CD4-positive, alpha-beta T cell treated with Interleukin-2 at 100 ng/mL for 4 hours (primary cell): ENCODE data around the gene TNFAIP1.
"Not testable (repeated sequence)": the region's sequence is repeated elsewhere in the genome, so short reads cannot be mapped to it uniquely, and the experiment has no call there.

Source experiments
- DNase-seq: peaks from one replicate; pipeline ENCODE4 v3.0.0-alpha.2; 2020; ENCODE audit warnings: low spot score

TNFAIP1 gene

DNA sequence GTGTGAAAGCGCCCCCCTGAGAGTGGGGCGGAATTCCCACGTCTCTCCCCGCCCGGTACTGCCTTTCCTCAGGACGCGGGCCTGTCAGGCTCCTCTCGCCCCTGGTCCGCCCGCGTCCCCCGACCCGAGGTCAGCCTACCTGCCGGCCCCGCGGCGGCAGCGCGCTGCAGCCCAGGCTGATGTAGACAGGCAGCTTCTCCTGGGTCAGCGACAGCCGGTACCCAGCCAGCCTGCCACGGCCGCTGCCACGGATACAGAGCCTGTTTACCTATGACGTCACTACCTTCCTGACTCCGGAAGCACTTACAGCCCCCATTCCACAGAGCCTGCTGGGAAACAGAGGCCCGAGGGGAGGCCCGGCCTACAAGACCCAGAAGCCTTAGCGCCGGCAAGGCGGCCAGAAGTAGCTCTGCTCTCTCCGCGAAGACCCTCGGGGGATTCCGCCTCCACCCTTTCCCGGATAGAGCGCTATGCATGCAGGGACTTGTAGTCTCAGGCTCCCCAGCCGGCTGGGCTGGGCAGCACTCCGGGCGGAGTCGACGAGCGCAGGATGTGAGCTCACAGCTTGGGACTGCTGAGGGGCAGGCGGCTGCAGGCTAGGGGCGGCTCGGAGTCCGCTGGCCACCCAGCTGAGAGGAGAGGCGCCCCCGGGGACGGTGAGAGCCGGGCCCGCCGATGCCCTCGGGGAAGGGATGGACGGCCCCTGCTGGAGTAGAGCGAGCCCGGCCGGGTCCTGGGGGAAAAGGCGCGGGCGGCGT is at the start of gene TNFAIP1, which contains the start of gene IFT20:
Gene TNFAIP1, plus strand, starts transcription at position 561 of the 758 bp plus-strand sequence. CDS start 3,761 bp downstream, outside the sequence.
Gene IFT20, minus strand, starts transcription at position 272 of the 758 bp plus-strand sequence. CDS start 3,487 bp downstream, outside the sequence.
- DNase-seq = peak; percentile 99

DNA sequence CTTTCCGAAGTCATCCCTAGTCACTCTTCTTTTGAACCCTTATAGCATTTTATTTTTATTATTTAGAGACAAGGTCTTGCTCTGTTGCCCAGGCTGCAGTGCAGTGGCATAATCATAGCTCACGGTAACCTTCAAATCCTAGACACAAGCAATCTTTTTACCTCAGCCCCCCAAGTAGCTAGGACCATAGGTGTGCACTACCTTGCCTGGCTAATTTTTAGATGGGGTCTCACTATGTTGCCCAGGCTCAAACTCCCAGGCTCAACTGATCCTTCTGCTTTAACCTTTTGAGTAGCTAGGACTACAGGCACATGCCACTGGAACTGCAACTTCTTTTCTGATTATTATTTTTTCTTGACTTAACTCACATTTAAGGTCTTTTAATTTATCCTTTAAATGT is 49.6 kb upstream of the TNFAIP1 start:
- DNase-seq = no peak

DNA sequence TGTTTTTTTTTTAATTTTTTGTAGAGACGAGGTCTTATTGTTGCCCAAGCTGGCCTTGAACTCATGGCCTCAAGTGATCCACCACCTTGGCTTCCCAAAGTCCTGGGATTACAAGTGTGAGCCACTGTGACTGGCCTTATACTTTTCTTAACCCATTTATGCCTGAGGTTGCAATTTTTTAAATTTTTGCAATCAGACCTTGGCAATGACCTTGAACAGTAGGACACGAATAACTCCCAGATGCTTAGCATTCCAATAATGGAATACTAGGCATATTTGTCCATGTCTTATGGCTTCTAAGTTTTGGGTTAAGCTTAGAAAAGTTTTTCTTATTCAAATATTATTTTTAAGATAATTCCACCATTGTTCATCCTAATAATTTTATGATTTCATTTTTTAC is 44.9 kb upstream of the TNFAIP1 start:
- no peak for DNase-seq

- no peak for DNase-seq
Measured at GRCh38 chr17:28291780-28292330, 43.7 kb upstream of the TNFAIP1 start.

GRCh38 chr17:28292878-28293277 is 42.7 kb upstream of the TNFAIP1 start:
- DNase-seq = not testable (repeated sequence)

- no peak for DNase-seq
Measured at GRCh38 chr17:28293994-28294393, 41.6 kb upstream of the TNFAIP1 start.

- DNase-seq = no peak
Measured at GRCh38 chr17:28295677-28296578, 39.6 kb upstream of the TNFAIP1 start.

DNA sequence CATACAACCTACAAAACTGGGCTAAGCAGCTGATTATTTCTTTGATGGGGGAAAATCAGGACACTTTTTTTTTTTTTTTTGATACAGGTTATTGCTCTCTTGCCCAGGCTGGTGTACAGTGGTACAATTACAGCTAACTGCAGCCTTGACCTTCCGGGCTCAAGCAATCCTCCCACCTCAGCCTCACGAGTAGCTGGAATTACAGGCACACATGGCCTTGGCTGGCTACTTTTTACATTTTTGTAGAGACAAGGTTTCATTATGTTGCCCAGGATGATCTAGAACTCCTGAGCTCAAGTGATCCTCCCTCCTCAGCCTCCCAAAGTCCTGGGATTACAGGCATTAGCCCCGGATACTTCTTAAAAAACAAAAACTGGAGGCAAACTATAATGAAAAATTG is 37.1 kb upstream of the TNFAIP1 start:
- no peak for DNase-seq

DNA sequence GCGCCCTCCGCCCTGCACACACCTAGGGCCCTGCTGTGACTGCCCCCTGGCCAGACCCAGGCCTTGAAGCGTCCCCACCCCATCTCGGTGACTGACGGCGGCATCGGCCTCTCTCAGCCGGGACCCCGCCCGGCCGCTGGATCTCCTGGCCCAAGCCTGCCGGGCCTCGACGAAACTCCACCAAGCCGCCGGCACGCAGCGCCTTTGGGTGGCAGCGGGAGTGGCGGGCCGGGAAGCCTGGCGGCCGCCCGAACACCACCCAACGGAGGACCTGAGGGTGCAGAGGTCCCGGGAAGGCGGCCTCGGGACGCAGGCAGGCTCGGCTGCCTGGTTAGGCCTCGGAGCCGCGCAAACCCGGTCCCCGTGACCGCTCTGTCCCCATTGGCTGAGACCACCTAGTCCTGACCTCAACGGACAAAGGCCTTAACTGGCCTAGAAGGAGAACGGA is 28.6 kb upstream of the TNFAIP1 start:
- no peak for DNase-seq

- DNase-seq = no peak
Measured at GRCh38 chr17:28313841-28314240, 21.7 kb upstream of the TNFAIP1 start.

DNA sequence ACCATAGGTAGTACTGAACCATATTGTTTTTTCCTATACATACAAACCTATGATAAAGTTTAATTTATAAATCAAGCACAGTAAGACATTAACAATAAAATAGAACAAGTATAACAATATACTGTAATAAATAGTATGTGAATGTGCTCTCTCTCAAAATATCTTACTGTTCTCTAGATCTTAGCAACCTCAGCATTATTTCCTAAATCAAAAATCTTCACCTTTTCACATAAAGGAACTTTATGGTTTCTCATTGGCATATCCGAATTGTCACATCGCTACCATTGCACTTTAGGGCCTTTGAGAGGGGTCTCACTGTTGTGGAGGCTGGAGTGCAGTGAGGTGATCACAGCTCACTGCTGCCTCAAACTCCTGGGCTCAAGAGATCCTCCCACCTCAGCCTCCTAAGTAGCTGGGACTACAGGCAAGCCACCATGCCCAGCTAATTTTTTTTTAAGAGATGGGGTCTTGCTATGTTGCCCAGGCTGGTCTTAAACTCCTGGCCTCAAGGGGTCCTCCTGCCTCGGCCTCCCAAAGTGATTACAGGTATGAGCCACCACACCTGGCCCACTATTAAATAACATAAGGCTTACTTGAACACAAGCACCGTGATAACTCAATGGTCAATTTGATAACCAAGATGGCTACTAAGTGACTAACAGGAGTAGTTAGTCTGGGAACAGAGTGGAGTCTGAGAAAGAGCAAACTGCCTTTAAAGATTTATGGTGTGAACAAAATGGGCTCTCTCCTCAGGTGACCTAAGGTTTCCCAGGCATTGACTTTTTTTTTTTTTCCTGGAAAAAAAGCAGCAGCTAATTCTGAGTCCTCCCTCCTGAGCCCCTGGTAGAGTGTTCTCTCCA is 19.5 kb upstream of the TNFAIP1 start:
- DNase-seq = no peak

- no peak for DNase-seq
Measured at GRCh38 chr17:28317099-28317965, 18.2 kb upstream of the TNFAIP1 start.

DNA sequence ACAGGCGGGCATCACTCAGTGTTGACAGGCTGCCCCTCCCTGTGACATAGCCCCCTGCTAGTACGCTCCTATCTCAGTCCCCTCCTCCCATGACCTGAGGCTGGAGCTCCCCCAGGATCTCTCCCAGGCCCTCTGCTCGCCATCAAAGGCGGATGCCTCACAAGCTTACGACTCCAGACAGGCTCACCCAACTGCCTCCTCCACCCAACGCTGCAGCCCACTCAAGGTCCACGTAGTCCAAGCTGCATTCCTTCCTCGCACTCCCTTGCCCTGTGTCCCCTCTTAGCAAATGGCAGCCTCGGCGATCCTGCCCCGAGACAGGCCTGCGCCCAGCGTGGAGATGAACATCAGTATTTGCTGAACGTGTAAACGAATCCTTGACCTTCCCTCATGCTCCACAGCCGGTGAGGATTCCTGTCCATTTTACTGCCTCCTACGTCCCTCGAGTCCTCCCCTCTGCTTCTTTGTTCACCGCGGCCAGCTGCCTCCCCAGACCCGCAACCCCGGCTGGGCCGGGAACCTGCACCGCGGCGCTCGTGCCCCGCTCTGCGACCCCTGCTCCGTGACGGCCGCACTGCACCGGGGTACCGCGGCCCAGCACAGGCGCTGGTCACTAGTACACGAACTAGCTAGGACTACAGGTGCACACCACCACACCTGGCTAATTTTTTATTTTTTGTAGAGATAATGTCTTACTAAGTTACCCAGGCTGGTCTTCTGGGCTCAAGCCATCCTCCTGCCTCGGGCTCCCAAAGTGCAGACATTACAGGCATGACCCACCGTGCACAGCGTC is 17.4 kb upstream of the TNFAIP1 start:
- no peak for DNase-seq

- peak; percentile 94 for DNase-seq
Measured at GRCh38 chr17:28318759-28319597, 16.6 kb upstream of the TNFAIP1 start, which contains the start of gene TMEM97. Gene TMEM97 (plus strand): TSS chr17:28319200. CDS start chr17:28319240, 40 bp downstream.

GRCh38 chr17:28319598-28319935 is 16.0 kb upstream of the TNFAIP1 start:
- no peak for DNase-seq

GRCh38 chr17:28320215-28321061 is 15.1 kb upstream of the TNFAIP1 start:
- no peak for DNase-seq

GRCh38 chr17:28324267-28324745 is 11.3 kb upstream of the TNFAIP1 start:
- DNase-seq = no peak

- no peak for DNase-seq
Measured at GRCh38 chr17:28324781-28325180, 10.8 kb upstream of the TNFAIP1 start.
